Adipose tissue (tissue), 3 donors: Measurements from ENCODE around the gene TUBA4B. TPM values are rescaled to one million over a fixed set of nuclear protein-coding genes. Genes with fewer than 3 reads are reported as not detected.

Experiments
- H3K27ac ChIP-seq: one replicate; pipeline ENCODE4 v1.5.1; 2013; ENCODE audit warnings: low read depth, low read length
- WGBS, 3 donors: extraction: QIAGEN DNeasy Blood & Tissue Kit; methylation state at CpG; one replicate each; pipeline ENCODE4 v1.1.7; 2013; 5-methylcytosine and 5-hydroxymethylcytosine counted together
- polyA plus RNA-seq, 3 donors: library from polyadenylated mRNA; stranded (reverse); fragments of 200-250 nt; gene quantifications; one replicate each; pipeline ENCODE4 v1.2.3, GENCODE V29; 2013
- donor health status: healthy with polysubstance abuse.
- donor health status: Bipolar disorder and iron deficiency.
- donor health status: healthy.

The TUBA4B gene
- not detected for polyA plus RNA-seq

- H3K27ac ChIP-seq, result no peak within 1 kb of the TSS
- 3 to 4% (median 3%) methylated on average over 49 of the region's 49 CpGs for WGBS, 3 donors
These were observed at the start of gene TUBA4B for GRCh38 chr2:219252900-219253752. Gene TUBA4B, plus strand, starts transcription at chr2:219253243. Its CDS starts 165 bp downstream, at chr2:219253408.

- no peak overlapping the region for H3K27ac ChIP-seq
- WGBS, 3 donors, result 88 to 93% (median 92%) methylated on average over 7 of the region's 7 CpGs
These were observed 48.4 kb upstream of the TUBA4B start for GRCh38 chr2:219204425-219205164.

- no peak overlapping the region for H3K27ac ChIP-seq
- WGBS, 3 donors, result 81 to 91% (median 87%) methylated on average over 5 of the region's 5 CpGs
These were observed 47.9 kb upstream of the TUBA4B start for GRCh38 chr2:219205165-219205538.

- peak overlapping the region; percentile 10 for H3K27ac ChIP-seq
- 9 to 21% (median 16%) methylated on average over 7 of the region's 7 CpGs for WGBS, 3 donors
These were observed 47.1 kb upstream of the TUBA4B start for GRCh38 chr2:219205981-219206327.

GRCh38 chr2:219206328-219207133 is 46.5 kb upstream of the TUBA4B start, which contains the start of gene ZFAND2B:
Gene ZFAND2B, plus strand, starts transcription at chr2:219206782. Its CDS starts 206 bp downstream, at chr2:219206988.
- peak within 1 kb of the TSS; percentile 10 for H3K27ac ChIP-seq
- 0 to 1% (median 0%) methylated on average over 64 to 76 of the region's 76 CpGs for WGBS, 3 donors

- 15 to 18% (median 16%) methylated on average over 22 of the region's 22 CpGs for WGBS, 3 donors
- H3K27ac ChIP-seq, result no peak overlapping the region
These were observed 45.7 kb upstream of the TUBA4B start for GRCh38 chr2:219207134-219207883.

GRCh38 chr2:219207884-219208740 is 44.9 kb upstream of the TUBA4B start:
- WGBS, 3 donors, result 61 to 70% (median 62%) methylated on average over 17 of the region's 17 CpGs
- H3K27ac ChIP-seq, result no peak overlapping the region

- 58 to 85% (median 60%) methylated on average over 18 of the region's 18 CpGs for WGBS, 3 donors
- H3K27ac ChIP-seq, result no peak overlapping the region
These were observed 43.5 kb upstream of the TUBA4B start for GRCh38 chr2:219209236-219210195.

GRCh38 chr2:219210196-219210885 is 42.7 kb upstream of the TUBA4B start:
- whole genome bisulfite sequencing, 3 donors, result 92 to 94% (median 92%) methylated on average over 24 of the region's 24 CpGs
- H3K27ac ChIP-seq, result no peak overlapping the region

- WGBS, 3 donors, result 84 to 94% (median 85%) methylated on average over 9 of the region's 9 CpGs
- H3K27ac ChIP-seq, result no peak overlapping the region
These were observed 42.1 kb upstream of the TUBA4B start for GRCh38 chr2:219210886-219211362.

GRCh38 chr2:219213026-219213415 is 40.0 kb upstream of the TUBA4B start:
- 83 to 91% (median 87%) methylated on average over 8 of the region's 8 CpGs for WGBS, 3 donors
- no peak overlapping the region for H3K27ac ChIP-seq

- WGBS, 3 donors, result 86 to 90% (median 88%) methylated on average over 10 of the region's 10 CpGs
- no peak overlapping the region for H3K27ac ChIP-seq
These were observed 39.5 kb upstream of the TUBA4B start for GRCh38 chr2:219213486-219214071.

GRCh38 chr2:219214141-219214540 is 38.9 kb upstream of the TUBA4B start:
- WGBS, 3 donors, result 94 to 98% (median 95%) methylated on average over 15 of the region's 15 CpGs

GRCh38 chr2:219214786-219215185 is 38.3 kb upstream of the TUBA4B start:
- WGBS, 3 donors, result 92 to 94% (median 94%) methylated on average over 6 of the region's 6 CpGs
- no peak overlapping the region for H3K27ac ChIP-seq

More at GRCh38 chr2:219214141-219214540, 38.9 kb upstream of the TUBA4B start:
- H3K27ac ChIP-seq, result no peak overlapping the region

GRCh38 chr2:219215871-219216534 is 37.0 kb upstream of the TUBA4B start:
- 91 to 93% (median 93%) methylated on average over 27 of the region's 27 CpGs for WGBS, 3 donors
- no peak overlapping the region for H3K27ac ChIP-seq
